ENCODE measurements around the gene TICRR.
"Not testable (repeated sequence)": the region's sequence is repeated elsewhere in the genome, so short reads cannot be mapped to it uniquely, and the experiment has no call there.

The TICRR gene, protein sequence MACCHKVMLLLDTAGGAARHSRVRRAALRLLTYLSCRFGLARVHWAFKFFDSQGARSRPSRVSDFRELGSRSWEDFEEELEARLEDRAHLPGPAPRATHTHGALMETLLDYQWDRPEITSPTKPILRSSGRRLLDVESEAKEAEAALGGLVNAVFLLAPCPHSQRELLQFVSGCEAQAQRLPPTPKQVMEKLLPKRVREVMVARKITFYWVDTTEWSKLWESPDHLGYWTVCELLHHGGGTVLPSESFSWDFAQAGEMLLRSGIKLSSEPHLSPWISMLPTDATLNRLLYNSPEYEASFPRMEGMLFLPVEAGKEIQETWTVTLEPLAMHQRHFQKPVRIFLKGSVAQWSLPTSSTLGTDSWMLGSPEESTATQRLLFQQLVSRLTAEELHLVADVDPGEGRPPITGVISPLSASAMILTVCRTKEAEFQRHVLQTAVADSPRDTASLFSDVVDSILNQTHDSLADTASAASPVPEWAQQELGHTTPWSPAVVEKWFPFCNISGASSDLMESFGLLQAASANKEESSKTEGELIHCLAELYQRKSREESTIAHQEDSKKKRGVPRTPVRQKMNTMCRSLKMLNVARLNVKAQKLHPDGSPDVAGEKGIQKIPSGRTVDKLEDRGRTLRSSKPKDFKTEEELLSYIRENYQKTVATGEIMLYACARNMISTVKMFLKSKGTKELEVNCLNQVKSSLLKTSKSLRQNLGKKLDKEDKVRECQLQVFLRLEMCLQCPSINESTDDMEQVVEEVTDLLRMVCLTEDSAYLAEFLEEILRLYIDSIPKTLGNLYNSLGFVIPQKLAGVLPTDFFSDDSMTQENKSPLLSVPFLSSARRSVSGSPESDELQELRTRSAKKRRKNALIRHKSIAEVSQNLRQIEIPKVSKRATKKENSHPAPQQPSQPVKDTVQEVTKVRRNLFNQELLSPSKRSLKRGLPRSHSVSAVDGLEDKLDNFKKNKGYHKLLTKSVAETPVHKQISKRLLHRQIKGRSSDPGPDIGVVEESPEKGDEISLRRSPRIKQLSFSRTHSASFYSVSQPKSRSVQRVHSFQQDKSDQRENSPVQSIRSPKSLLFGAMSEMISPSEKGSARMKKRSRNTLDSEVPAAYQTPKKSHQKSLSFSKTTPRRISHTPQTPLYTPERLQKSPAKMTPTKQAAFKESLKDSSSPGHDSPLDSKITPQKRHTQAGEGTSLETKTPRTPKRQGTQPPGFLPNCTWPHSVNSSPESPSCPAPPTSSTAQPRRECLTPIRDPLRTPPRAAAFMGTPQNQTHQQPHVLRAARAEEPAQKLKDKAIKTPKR (N-terminal part only)

GRCh38 chr15:89575146-89575655 is at the start of gene TICRR:
TICRR (plus strand) TSS chr15:89575469; CDS start chr15:89575587, 118 bp downstream.
- peak; percentile 99 for DNase-seq

DNA sequence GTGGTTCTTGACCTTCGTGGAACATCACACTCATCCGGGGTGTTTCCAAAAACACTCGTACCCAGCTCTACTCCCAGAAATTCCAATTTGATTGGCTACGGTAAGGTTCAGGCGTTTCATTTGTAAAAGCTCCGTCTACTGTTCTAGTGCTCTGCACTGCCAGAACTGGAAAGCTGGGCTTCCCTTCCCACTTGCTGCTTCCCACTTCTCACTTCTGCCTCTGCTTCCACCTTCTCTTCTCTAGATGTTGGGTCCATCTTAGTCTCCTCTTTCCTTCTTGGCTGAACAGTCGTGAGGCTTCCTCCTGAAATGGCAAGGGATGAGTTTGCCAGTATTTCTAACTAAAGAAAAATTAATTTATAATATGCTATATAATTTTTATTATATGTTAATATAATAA is 49.1 kb upstream of the TICRR start:
- no peak for DNase-seq

DNA sequence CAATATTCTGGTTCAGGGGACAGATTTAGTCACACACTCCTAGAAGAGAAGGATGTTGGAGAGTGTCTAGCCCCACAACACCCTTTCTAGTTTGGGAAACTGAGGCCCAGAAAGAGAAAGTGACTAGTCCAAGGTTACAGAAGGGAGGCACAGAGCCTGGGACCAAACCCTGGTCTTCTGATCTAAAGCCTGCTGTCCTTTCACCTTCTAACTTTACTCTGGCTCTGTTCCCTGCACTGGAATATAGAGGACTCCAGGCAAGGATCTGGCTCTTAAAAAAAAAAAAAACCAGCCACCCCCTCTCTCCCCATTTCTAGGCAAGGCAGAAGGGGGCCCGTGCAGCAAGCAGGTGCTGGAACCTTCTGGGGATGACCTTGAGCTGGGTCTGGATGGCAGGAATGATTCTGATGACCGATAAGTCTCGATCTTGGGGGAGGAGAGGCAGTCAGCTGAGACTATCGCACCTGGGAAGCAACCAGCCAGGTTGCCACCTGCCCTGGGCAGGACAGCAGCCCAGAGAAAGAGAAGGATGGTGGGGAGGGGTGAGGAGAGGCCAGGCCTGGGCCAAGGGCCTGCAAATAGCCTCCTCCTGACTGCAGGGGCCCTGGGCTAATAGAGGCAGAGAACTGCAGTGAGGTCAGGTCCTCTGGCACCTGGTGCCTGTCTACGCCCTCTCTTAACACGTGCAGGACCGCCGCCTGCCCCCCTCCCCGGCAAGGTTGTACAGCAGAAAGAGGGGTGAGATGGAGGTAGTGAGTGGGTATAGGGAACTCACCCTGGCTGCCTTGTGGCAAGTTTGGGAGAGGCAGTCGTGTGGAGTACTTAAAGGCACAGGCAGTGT is 48.4 kb upstream of the TICRR start:
- DNase-seq, result no peak

GRCh38 chr15:89528757-89529352 is 46.4 kb upstream of the TICRR start:
- DNase-seq, result no peak

- DNase-seq, result no peak
Measured at GRCh38 chr15:89530976-89531375, 44.3 kb upstream of the TICRR start.

DNA sequence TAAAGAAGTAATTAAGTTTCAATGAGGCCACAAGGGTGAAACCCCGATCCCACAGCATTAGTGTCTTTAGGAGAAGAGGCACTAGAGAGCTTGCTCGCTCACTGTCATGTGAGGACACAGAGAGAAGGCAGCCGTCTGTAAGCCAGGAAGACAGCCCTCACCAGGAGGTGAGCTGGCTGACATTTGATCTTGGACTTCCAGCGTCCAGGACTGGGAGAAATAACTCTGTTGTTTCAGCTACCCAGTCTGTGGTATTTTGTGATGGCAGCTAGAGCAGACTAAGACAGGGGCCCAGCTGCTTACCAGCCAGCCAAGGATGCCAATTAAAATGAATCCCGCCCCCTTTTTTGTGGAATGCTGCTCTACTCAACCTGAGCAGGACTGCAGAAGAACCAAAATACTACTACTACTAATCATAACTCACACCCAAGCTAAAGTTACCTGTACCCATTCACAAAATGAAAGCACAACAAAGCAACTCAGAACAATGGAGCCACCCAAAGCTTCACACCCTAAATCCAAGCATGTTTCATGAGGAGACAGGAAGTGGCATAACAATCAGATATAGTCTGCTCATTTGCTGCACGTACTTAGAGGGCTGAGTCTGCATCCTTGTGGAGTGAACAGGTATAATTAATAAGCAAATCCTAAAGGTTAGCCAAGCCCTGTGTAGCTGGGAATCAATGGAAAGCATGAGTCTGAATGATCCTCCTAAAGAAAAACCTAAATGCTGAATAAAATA is 43.3 kb upstream of the TICRR start:
- DNase-seq, result no peak

GRCh38 chr15:89533861-89534544 is 41.3 kb upstream of the TICRR start:
- no peak for DNase-seq

DNA sequence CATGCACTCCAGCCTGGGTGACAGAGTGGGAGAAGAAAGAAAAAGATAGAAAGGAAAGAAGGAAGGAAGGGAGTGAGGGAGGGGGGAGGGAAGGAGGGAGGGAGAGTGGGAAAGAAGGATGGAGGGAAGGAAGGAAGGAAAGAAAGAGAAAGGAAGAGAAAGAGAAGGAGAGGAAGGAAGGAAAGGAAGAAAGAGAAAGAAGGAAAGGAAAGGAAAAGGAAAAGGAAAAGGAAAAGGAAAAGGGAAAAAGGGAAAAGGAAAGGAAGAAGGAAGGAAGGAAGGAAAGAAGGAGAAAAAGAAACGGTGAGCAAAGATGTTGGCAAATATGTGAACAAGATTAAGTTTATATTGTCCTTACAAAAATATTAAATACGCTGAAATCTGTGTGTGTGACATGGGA is 36.2 kb upstream of the TICRR start:
- no peak for DNase-seq

DNA sequence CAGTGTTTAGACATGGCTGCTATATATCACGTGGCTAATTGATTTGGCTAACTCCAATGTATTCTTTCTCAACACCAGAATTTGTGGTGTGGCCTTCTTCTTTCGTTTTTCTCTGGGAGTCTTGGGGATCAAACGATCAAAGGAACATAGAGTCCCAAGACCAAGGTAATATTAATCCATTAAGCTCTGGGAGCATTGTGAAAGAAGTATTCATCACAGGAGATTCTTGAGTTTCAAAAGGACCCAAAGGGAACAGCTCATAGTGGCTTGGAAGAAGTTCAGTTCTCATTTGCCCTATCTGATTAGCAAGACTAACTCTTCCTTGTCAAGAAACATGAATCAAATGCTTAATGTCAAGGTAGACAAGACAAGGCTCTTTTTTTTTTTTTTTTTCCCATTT is 32.9 kb upstream of the TICRR start:
- no peak for DNase-seq

DNA sequence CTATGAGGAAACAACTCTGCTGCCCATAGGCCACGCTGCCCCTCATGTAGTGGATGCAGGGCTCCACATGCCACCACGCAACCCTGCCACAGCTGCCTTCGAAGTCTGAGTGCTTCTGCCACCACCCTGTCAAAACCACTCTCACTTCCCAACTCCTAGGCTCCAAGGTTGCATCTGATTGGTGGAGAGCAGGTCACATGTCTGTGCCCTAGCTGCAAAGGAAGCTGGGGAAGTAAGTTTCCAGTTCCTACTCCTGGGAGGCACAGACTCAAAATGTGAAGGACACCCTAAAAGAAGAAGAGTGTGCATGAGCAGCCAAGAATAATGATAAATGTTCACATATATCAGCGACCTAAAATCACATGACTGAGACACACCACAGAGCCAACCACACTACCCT is 31.9 kb upstream of the TICRR start:
- no peak for DNase-seq

GRCh38 chr15:89549138-89549537 is 26.1 kb upstream of the TICRR start:
- DNase-seq, result not testable (repeated sequence)

- DNase-seq, result no peak
Measured at GRCh38 chr15:89550427-89550826, 24.8 kb upstream of the TICRR start.

DNA sequence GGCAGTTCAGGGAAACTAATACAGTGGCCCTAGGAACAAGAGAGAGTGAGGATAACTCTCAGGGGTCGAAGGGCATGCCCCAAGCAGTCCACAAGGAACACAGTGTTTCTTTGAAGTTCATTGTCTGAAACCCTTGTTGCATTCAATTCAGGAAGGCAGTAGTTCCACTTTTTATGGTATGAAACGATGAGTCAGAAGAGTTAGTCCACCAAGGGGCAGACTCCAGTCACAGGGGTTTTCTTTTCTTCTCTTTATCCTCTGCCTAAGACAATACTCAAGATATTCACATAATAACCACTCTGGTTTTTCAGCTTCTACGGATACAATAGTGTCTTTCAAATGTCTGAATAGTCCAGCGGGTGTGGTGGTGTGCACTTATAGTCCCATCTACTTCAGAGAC is 23.7 kb upstream of the TICRR start:
- DNase-seq, result no peak

DNA sequence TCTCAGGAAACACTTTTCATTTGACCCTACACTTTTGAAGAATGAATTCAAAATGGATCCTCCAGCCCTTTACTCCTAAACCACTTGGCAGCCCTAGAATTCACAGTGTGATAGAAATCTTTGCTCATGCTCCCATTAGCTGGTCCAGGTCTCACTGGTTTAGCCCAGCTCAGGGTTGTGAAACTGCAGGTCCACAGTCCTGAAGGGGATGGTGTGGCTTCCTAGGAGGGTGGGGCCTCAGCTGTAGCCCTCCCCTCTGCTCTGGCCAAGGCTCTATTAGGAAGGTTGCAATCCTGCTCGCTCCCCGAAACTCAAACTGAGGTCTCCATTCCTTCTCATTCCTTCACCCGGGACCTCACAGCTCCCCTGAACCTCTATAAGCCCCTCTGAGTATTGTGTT is 21.6 kb upstream of the TICRR start:
- no peak for DNase-seq

DNA sequence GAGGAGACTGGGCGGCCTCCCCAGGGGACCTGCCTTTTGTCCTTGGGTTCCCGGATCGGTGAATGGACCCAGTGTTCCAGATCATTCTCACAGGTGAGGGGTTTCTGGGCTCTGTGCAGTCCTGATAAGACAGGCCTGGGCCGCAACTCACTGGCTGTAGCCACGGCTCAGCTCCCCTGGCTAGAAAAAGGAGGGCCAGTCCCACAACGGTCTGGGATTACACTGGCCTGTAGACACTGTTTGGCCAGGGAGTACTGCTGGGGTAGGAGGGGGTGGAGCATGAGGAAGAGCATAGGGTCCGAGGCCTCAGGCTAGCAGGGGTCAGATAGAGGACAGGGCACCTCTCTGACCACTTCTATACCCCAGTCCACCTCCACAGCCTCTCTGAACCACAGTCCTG is 21.0 kb upstream of the TICRR start:
- DNase-seq, result no peak

- no peak for DNase-seq
Measured at GRCh38 chr15:89555768-89556167, 19.5 kb upstream of the TICRR start.

- DNase-seq, result peak; percentile 64
Measured at GRCh38 chr15:89556413-89557262, 18.6 kb upstream of the TICRR start.

- DNase-seq, result no peak
Measured at GRCh38 chr15:89559769-89560264, 15.5 kb upstream of the TICRR start.

DNA sequence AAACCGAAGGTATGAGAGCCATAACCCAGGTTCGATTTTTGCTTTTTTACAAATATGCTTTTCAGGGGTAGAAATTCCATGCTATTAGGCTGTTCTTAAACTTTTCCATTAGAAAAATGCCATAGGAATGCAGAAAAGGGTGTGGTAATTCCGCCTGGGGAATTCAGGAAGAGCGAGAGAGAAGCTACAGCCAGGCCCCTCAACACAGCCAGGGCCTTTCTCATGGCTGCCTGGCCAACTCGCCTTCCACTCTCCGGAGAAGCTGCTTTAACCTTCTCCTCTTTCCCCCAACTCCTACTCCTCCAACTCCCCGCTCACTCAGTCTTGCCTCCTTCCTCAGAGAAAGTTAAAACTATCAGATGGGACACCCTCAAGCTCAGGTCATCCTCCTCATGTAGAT is 9.1 kb upstream of the TICRR start:
- DNase-seq, result no peak
